HG02840 (cell line): ENCODE results near the gene URAD.
"Not testable (repeated sequence)": the region's sequence is repeated elsewhere in the genome, so short reads cannot be mapped to it uniquely, and the experiment has no call there.

Experiments
- ATAC-seq: cut with Tn5 transposase; IDR thresholded peaks from one replicate; pipeline ENCODE4 v1.9.1; 2021; ENCODE audit warnings: mild to moderate bottlenecking, moderate library complexity, moderate number of reproducible peaks; ENCODE audit not compliant: unreplicated experiment, low FRiP score

The URAD gene

DNA sequence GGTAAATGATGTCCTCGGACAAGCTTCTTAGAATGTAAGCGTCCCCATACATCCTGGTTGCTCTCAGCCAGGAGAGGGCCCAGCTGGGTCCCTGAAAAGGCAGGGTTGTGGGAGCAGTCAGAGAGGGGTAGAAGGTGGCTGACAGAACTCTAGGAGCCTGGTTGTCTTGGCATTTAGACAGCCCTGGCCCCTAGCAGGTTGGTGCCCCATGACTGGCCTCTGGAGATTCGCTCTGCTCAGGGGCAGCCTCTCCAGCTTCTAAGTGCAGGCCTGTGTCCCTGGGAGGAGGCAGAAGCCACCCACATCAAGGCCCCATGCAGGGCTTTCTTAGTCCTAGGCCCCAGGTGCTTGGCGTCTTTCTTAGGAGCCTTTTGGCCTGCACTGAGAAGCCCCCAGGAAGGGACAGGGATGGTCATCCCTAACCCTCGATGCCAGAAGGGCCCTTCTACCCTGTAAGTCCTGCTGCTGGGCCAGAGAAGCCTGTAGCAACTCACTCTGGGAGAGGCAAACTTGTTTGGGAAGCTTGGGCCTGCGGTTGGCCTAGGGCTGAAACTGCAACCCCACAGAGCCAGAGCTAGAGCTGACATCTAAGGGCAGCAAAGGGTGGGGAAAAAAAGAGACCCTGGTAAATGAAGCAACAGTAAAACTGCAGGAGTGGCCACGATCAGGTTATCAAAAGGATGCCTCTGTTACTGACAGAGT is 16.6 kb downstream of the URAD start:
- ATAC-seq = no peak

DNA sequence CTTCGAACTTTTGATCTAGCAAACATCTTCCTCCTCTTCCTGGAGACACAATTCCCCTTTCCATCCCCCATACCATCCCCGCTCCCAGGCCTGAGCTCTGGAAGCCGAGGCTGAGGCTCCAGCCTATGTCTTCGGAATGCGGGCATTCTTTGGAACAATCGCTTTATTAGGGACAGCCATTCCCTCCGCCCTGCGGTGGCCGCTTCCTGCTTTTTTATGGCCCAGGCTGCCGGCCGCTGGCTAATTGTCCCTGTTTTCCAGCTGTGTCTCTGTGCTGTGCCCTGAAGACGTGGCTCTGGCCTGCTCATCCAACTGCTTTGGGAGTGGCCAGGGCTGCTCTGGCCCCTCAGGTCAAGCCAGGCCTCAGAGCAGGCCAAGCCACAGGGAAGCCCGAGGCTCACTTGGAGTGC is 17.3 kb downstream of the URAD start:
- ATAC-seq = no peak

GRCh38 chr13:27970382-27971235 is 17.9 kb downstream of the URAD start:
- ATAC-seq = no peak

GRCh38 chr13:27969866-27970229 is 18.6 kb downstream of the URAD start:
- no peak for ATAC-seq

- no peak for ATAC-seq
These were observed 19.2 kb downstream of the URAD start, which contains the start of gene CDX2 for GRCh38 chr13:27969082-27969865. Gene CDX2 (minus strand): TSS chr13:27969315. CDS start chr13:27969006, 309 bp downstream.

DNA sequence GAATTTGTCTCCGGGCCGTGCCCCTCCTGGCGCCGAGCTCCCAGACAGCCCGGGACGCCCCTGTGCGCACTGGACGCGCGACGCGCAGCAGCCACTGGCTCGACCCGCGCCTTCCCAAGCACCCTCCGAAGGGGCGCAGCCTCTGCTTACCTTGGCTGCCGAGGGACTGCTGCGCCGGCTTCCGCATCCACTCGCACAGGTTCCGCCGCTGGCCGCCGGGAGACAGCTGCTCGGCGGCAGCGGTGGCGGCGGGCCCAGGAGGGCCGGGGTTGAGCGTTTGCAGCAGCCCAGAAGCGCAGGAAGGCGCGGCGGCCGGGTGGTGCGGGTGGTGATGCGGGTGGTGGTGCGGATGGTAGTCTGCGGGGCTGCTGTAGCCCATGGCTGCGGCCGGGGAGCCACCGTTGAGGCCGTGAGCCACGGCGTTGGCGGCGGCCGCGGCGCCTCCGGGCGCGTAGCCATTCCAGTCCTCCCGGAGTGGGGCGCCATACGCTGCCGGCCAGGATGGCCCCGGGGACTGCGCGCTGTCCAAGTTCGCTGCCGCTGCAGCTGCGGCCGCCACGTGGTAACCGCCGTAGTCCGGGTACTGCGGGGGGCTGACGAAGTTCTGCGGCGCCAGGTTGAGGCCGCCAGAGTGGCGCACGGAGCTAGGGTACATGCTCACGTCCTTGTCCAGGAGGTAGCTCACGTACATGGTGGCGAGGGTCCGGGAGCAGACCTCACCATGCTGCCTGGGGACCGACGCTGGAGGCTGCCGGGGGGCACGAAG is 20.0 kb downstream of the URAD start:
- no peak for ATAC-seq

DNA sequence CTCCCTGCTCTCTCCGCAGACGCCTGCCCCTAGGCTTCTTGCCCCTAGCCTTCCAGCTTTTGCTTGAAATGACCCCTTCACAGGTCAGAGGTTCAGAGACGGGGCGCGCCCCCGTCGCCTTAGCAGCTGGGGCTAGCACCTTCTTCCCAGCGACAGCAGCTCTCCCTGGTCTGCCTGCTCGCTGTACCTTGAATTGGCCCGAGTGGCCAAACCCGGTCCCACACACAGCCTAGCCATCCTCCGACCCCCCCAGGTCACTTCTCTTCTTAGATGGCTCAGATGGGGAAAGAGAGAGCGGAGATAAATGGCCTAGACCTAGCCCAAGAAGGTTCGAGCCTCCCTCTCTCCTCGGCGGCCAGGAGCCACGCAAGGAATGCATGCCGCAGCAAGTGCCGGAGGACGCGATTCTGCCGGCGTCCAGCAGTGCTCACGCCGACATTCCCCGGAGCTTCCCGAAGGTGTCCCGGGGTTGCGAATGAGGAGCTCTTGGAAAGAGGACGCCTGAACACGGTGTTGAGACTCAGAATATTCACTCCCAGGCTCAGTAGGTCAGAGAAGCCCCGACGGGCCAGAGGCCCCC is 20.7 kb downstream of the URAD start:
- no peak for ATAC-seq

DNA sequence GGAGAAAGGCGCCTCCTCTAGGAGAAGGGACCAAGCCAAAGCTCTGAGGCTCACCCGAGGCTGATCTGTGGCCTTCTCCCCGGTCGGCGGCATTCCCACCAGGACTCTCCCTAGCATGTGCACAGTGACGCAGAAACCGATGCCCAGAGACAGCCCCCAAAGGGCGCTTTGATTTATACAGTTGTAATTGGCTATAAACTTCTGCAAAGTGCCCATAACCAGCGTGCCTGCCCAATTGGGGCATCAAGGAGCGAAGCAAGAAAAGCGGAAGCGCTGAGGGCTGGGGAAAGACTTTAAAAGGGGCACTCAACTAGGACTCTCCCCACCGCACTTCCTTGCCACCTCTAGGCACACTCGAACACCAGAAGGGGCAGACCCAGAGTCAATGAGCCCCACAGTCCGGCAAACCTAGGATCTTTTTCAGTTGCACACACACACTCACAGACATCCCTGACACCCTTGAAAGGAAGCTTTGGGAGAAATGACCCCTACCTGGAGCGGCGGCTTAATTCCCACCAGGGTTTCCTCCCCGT is 21.2 kb downstream of the URAD start:
- ATAC-seq = no peak

DNA sequence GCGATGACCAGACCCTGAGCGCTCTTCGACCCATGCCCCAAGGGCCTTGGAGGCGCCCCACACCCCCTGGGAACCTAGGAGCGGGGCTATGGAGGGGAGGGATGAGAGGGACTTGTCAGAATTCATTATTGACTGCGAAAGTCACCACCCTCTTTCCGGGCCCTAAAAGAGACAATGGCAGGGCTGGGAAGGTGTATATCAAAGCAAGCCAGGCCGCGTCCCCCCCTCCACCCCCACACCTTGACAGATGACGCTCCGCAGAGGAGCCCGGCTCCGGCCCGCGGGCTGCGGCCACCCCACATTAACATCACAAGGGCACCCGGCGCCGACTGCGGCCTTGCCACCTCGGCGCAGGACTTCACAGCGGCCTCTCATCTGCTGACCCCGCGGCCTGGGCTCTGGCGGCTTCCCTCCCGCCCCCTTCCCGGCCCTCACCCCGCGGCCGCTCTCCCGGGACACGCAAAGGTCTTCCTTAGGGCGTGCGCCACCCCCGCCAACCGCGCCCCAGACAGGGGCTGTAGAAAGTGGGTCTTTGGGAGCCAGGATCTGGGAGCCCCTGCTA is 21.8 kb downstream of the URAD start:
- no peak for ATAC-seq

DNA sequence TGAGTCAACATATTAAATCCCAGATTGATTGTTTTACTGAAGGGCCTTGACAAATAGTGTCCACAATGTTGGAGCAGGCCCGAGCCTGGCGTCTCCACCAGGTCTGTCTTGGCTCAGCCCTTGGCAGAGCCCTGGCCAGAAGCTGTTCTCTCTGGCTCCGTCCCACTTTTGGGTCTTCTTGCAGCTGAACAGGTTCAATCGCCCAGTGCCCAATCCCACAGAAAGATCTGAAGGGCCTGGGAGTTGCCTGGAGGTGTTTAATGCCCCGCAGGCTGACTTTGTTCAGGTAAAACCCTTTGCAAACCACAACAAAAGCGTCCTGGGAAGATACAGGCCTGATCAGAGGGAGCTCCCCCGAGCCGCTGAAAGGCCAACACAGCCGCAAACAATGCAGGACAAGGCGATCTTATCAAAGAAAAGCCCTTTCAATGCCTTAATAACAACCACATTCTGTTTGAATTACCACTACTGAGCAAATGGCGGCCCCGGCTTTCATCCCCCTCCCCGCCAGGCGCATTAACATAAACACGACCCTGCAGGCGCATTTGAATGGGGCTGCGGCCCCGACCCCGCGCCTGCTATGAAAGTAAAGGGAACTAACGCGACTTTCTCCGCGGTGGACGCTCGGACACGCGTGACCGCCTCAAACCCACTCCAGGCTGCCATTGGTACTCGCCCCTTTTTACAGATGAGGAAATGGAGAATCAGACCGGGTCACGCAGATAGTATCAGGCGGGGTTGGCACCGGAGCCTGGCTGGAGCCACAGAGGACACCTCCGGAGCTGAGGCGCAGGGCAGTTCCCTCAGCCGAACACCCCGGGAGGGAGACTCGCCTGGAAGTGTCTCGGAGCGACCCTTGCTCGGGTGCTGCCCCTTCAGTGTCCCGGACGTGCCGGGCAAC is 22.5 kb downstream of the URAD start:
- ATAC-seq = no peak

GRCh38 chr13:27965343-27965739 is 23.2 kb downstream of the URAD start:
- ATAC-seq = no peak

DNA sequence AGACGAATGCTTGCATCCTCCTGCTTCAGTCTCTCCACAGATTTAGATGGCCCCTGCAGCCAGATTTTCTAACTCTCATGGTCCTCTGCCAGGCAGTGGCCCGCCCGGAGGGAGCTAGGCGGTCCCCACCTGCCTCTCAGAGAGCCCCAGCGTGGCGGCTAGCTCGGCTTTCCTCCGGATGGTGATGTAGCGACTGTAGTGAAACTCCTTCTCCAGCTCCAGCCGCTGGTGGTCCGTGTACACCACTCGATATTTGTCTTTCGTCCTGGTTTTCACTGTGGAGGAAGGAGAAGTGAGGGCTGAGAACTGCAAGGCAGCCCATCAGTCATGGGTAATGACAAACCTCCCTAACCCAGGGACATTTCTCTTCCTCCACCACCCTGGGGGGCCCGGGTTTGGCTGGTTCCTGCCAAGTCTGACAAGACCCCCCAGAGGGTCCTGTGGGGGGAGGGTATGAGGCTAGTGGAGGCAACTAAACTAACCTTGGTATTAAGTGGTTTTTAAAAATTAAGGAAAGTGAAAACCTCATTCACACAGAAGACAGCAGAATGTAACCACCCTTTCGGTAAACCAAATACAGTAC is 23.7 kb downstream of the URAD start:
- no peak for ATAC-seq

DNA sequence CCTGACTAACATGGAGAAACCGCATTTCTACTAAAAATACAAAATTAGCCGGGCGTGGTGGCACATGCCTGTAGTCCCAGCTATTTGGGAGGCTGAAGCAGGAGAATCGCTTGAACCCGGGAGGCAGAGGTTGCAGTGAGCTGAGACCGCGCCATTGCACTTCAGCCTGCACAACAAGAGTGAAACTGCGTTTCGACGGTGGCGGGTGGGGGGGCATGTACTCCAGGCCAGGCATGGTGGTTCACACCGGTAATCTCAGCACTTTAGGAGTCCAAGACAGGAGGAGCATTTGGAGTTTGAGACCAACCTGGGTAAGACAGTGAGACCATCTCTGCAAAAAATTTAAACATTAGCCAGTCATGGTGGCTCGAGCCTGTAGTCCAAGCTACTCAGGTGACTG is 24.3 kb downstream of the URAD start:
- ATAC-seq = not testable (repeated sequence)

GRCh38 chr13:27963491-27963890 is 25.0 kb downstream of the URAD start:
- ATAC-seq = no peak

DNA sequence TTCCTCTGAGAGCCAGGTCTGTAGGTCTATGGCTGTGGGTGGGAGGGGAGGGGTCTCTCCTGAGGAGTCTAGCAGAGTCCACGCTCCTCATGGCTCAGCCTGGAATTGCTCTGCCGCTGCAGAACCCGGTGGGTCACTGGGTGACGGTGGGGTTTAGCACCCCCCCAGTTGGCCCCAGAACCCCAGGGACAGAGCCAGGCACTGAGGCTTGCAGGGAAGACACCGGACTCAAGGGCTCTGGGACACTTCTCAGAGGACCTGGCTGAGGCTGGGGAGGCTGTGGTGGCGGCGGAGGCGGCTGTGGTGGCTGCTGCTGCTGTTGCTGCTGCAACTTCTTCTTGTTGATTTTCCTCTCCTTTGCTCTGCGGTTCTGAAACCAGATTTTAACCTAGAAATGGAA is 25.5 kb downstream of the URAD start:
- no peak for ATAC-seq

DNA sequence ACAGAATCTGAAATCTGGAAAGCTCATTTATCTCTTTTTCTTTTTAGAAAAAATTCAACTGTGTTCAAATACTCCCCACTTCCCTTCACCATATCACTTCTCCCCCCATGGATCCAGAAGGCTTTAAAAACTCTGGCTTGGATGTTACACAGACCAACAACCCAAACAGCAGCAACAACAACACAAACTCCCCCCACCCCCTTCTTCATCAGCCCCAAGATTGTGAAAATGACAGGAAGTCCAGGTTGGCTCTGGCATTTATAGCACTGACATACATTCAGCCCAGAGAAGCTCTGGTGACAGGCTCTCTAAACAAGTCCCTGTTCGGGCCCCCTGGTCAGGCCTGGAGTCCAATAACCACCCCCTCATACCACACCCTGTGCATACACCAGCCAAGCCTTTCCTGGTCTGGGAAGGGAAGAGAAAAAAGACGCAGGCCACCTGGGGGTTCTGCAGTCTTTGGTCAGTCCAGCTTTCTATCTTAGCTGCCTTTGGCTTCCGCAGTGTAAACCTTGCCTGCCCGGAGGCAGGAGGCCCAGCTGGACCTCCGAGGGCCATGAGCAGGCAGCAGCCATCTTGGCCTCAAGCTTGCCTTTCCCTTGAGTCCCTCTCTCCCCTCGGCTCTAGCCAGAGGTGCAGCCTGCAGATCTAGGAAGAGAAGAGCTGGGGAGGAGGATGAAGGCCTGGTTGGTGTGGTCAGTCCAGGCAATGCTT is 26.2 kb downstream of the URAD start:
- ATAC-seq = no peak
